SK-N-SH (cell line): ENCODE data around the gene TFG.

Experiments
- EZH2phosphoT487 ChIP-seq: fragments of 200-600 bp; sonication (generic); IDR thresholded peaks from 2 replicates; pipeline ENCODE4 v1.6.1; 2017; ENCODE audit warnings: low read depth, mixed run types, mild to moderate bottlenecking, antibody characterized with exemption, moderate library complexity, borderline replicate concordance
- JUND ChIP-seq: IDR thresholded peaks from 2 replicates; pipeline ENCODE4 v1.4.0; 2012
- MAX ChIP-seq: IDR thresholded peaks from 2 replicates; pipeline ENCODE4 v1.4.0; 2012; ENCODE audit warnings: low read depth
- SIN3A ChIP-seq: IDR thresholded peaks from 2 replicates; pipeline ENCODE4 v1.6.1; 2012; ENCODE audit warnings: low read depth, mild to moderate bottlenecking, low read length, moderate library complexity, borderline replicate concordance
- TEAD4 ChIP-seq: IDR thresholded peaks from 2 replicates; pipeline ENCODE4 v1.4.0; 2012; ENCODE audit warnings: mild to moderate bottlenecking, borderline replicate concordance; ENCODE audit not compliant: insufficient read depth
- YY1 ChIP-seq: IDR thresholded peaks from 2 replicates; pipeline ENCODE4 v1.4.0; 2012; ENCODE audit warnings: low read depth, mild to moderate bottlenecking

- no peak for TF ChIP-seq EZH2phosphoT487
- TF ChIP-seq SIN3A: no peak
- no peak for TF ChIP-seq JUND
- no peak for TF ChIP-seq MAX
- no peak for TF ChIP-seq YY1
- TF ChIP-seq TEAD4: no peak
These were observed 50.7 kb downstream of the TFG start for GRCh38 chr3:100759950-100760349.
